Neural crest cell (in vitro differentiated cells): ENCODE measurements around the gene PHC3. TPM values are rescaled to one million over a fixed set of nuclear protein-coding genes. Genes with fewer than 3 reads are reported as not detected.

Experiments used
- DNase-seq: peaks from one replicate; pipeline ENCODE4 v3.0.0; 2021; ENCODE audit warnings: low read depth, mixed read lengths, low spot score
- H3K27ac Mint-ChIP-seq: one replicate; pipeline ENCODE4 v1.8.0; 2021; ENCODE audit warnings: mild to moderate bottlenecking, mixed read lengths; ENCODE audit not compliant: unreplicated experiment
- H3K27me3 Mint-ChIP-seq: 2 replicates; pipeline ENCODE4 v1.8.0; 2021; ENCODE audit warnings: low read depth, mild to moderate bottlenecking, mixed read lengths
- H3K36me3 Mint-ChIP-seq: 2 replicates; pipeline ENCODE4 v1.8.0; 2021; ENCODE audit warnings: low read depth, mild to moderate bottlenecking, mixed read lengths
- H3K4me1 Mint-ChIP-seq: 2 replicates; pipeline ENCODE4 v1.8.0; 2021; ENCODE audit warnings: mixed read lengths
- H3K4me3 Mint-ChIP-seq: one replicate; pipeline ENCODE4 v1.8.0; 2021; ENCODE audit warnings: mild to moderate bottlenecking, mixed read lengths
- H3K9me3 Mint-ChIP-seq: 2 replicates; pipeline ENCODE4 v1.8.0; 2021; ENCODE audit warnings: mixed read lengths
- CTCF ChIP-seq: fragments of 200-600 bp; sonication (generic); conservative IDR thresholded peaks from 2 replicates; pipeline ENCODE4 v1.5.0; 2021; ENCODE audit warnings: antibody characterized with exemption, mild to moderate bottlenecking
- total RNA-seq: library from RNA; stranded (reverse); gene quantifications from 2 replicates; pipeline ENCODE4 v1.2.1, GENCODE V29; 2021

PHC3 gene
- total RNA-seq, 1 donor from 2014 or later = 35.2 TPM

GRCh38 chr3:170044271-170044670 is 137.3 kb downstream of the PHC3 start:
- H3K9me3 Mint-ChIP-seq = no peaks in the 10 kb centered on the region

GRCh38 chr3:170043506-170043905 is 138.0 kb downstream of the PHC3 start:
- no peaks in the 10 kb centered on the region for H3K4me1 Mint-ChIP-seq
- peaks cover 54% of the 10 kb centered on the region for H3K27me3 Mint-ChIP-seq
- no peak overlapping the region for H3K4me3 Mint-ChIP-seq
- no peak for TF ChIP-seq CTCF
- DNase-seq = no peak
- no peaks in the 10 kb centered on the region for H3K9me3 Mint-ChIP-seq
- H3K27ac Mint-ChIP-seq = no peak overlapping the region
- no peaks in the 10 kb centered on the region for H3K36me3 Mint-ChIP-seq

More at GRCh38 chr3:170044271-170044670, 137.3 kb downstream of the PHC3 start:
- Mint-ChIP-seq H3K4me1 (no peaks in the 10 kb centered on the region), H3K4me3 (no peak overlapping the region), H3K27me3 (peaks cover 46% of the 10 kb centered on the region), H3K27ac (no peak overlapping the region), H3K36me3 (no peaks in the 10 kb centered on the region)
- TF ChIP-seq CTCF = no peak
- DNase-seq = no peak

- no peaks in the 10 kb centered on the region for H3K9me3 Mint-ChIP-seq
- TF ChIP-seq CTCF = no peak
- H3K27ac Mint-ChIP-seq = no peak overlapping the region
- no peak for DNase-seq
- peak overlapping the region; percentile 25 for H3K4me3 Mint-ChIP-seq
- no peaks in the 10 kb centered on the region for H3K36me3 Mint-ChIP-seq
- H3K4me1 Mint-ChIP-seq = no peaks in the 10 kb centered on the region
- H3K27me3 Mint-ChIP-seq = peaks cover 74% of the 10 kb centered on the region
Measured at GRCh38 chr3:170040418-170040817, 141.1 kb downstream of the PHC3 start.

- Mint-ChIP-seq H3K27me3 (peaks cover 72% of the 10 kb centered on the region), H3K4me3 (peak overlapping the region; percentile 85), H3K36me3 (no peaks in the 10 kb centered on the region), H3K27ac (no peak overlapping the region), H3K9me3 (no peaks in the 10 kb centered on the region), H3K4me1 (no peaks in the 10 kb centered on the region)
- TF ChIP-seq CTCF = peak; percentile 34
- no peak for DNase-seq
Measured at GRCh38 chr3:170038434-170039110, 143.0 kb downstream of the PHC3 start.

Other genes with a start within 250 kb of the PHC3 start
- 67.9 and 68.8 TPM in 2 replicates for gene SEC62, start 214.9 kb downstream of the PHC3 start, total RNA-seq
- gene GPR160, start 143.7 kb downstream of the PHC3 start, total RNA-seq = 0.21 and 0.23 TPM in 2 replicates
- 33.4 and 40.9 TPM in 2 replicates for gene PRKCI, start 40.7 kb upstream of the PHC3 start, total RNA-seq
- 17.7 and 18.0 TPM in 2 replicates for gene SKIL, start 176.0 kb upstream of the PHC3 start, total RNA-seq
- gene CLDN11, start 237.1 kb upstream of the PHC3 start, total RNA-seq = 1.8 and 2.0 TPM in 2 replicates